GM21528 (cell line): ENCODE measurements around the gene ZHX3.
"Not testable (repeated sequence)": the region's sequence is repeated elsewhere in the genome, so short reads cannot be mapped to it uniquely, and the experiment has no call there.

Source experiments
- ATAC-seq: cut with Tn5 transposase; IDR thresholded peaks from one replicate; pipeline ENCODE4 v1.9.1; 2021; ENCODE audit warnings: mild to moderate bottlenecking, moderate library complexity; ENCODE audit not compliant: unreplicated experiment, low FRiP score

ZHX3 gene

GRCh38 chr20:41264819-41265218 is 52.7 kb downstream of the ZHX3 start:
- ATAC-seq, result no peak

- no peak for ATAC-seq
Observed at GRCh38 chr20:41261790-41262717, 55.5 kb downstream of the ZHX3 start.

- no peak for ATAC-seq
Observed at GRCh38 chr20:41261260-41261659, 56.3 kb downstream of the ZHX3 start.

GRCh38 chr20:41260734-41261220 is 56.8 kb downstream of the ZHX3 start:
- ATAC-seq, result no peak

- ATAC-seq, result no peak
Observed at GRCh38 chr20:41259309-41259708, 58.2 kb downstream of the ZHX3 start.

- ATAC-seq, result no peak
Observed at GRCh38 chr20:41258474-41258873, 59.1 kb downstream of the ZHX3 start.

GRCh38 chr20:41256516-41256915 is 61.0 kb downstream of the ZHX3 start:
- no peak for ATAC-seq

- no peak for ATAC-seq
Observed at GRCh38 chr20:41255655-41256054, 61.9 kb downstream of the ZHX3 start.

GRCh38 chr20:41249411-41250281 is 67.9 kb downstream of the ZHX3 start:
- ATAC-seq, result no peak

- no peak for ATAC-seq
Observed at GRCh38 chr20:41248368-41249024, 69.0 kb downstream of the ZHX3 start.

- ATAC-seq, result no peak
Observed at GRCh38 chr20:41247523-41248367, 69.8 kb downstream of the ZHX3 start.

GRCh38 chr20:41245086-41245707 is 72.3 kb downstream of the ZHX3 start:
- no peak for ATAC-seq

GRCh38 chr20:41242807-41243206 is 74.7 kb downstream of the ZHX3 start:
- ATAC-seq, result no peak

GRCh38 chr20:41242352-41242751 is 75.2 kb downstream of the ZHX3 start:
- ATAC-seq, result no peak

- not testable (repeated sequence) for ATAC-seq
Observed at GRCh38 chr20:41237233-41237632, 80.3 kb downstream of the ZHX3 start.

GRCh38 chr20:41236818-41237217 is 80.7 kb downstream of the ZHX3 start:
- ATAC-seq, result not testable (repeated sequence)

GRCh38 chr20:41234546-41234945 is 83.0 kb downstream of the ZHX3 start:
- no peak for ATAC-seq

- no peak for ATAC-seq
Observed at GRCh38 chr20:41234041-41234440, 83.5 kb downstream of the ZHX3 start.
